OCI-LY3 (cell line): ENCODE data around the gene PAEP.

Experiments used
- EZH2phosphoT487 ChIP-seq: fragments of 200-600 bp; shearing (Covaris generic); IDR thresholded peaks from 2 replicates; pipeline ENCODE4 v1.6.1; 2018; ENCODE audit warnings: antibody characterized with exemption, mixed run types, low read depth
- TF ChIP-seq, protein P1 (sequence below): fragments of 200-600, 300-600 bp; sonication (generic); IDR thresholded peaks from 2 replicates; pipeline ENCODE4 v1.5.1; 2014; ENCODE audit warnings: antibody characterized with exemption, low read length, low read depth

DNA sequence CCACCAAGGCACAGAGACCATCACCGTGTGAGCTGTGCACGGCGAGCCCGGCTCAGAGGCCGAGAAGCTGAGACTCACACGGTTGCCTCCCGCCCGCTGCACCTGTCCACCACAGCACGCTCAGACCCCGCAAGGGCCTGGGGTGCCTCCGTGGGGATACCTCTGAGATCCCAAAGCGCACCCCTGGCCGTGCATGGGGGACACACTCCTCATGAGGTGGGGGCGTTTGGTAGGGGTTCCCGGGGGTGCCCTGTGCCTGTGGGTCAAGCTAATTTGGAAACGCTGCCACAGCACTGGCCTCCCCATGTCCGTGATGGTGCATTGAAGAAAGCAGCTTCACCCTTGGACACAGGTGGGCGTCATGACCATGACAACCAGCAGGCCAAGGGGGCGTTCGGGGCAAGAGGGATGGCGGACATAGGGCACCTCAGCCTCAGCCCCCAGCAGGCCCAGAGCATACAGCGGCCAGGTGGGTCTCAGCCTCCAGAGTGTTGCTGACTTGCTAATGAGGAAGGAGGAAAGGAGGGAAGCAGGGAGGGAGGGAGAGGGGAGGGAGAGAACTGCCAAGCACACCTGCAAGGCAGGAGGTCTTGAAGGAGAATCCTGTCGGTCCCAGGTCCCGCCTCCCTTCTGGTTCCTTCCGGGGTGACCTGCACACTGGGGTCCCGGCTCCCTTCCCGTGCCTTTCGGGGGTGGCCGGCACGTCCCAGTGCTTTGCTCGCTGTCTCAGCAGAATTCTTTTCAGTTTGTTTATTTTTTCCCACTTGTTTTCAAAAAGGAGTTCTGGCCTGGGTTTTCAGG is 43.1 kb downstream of the PAEP start:
- TF ChIP-seq, protein P1, sequence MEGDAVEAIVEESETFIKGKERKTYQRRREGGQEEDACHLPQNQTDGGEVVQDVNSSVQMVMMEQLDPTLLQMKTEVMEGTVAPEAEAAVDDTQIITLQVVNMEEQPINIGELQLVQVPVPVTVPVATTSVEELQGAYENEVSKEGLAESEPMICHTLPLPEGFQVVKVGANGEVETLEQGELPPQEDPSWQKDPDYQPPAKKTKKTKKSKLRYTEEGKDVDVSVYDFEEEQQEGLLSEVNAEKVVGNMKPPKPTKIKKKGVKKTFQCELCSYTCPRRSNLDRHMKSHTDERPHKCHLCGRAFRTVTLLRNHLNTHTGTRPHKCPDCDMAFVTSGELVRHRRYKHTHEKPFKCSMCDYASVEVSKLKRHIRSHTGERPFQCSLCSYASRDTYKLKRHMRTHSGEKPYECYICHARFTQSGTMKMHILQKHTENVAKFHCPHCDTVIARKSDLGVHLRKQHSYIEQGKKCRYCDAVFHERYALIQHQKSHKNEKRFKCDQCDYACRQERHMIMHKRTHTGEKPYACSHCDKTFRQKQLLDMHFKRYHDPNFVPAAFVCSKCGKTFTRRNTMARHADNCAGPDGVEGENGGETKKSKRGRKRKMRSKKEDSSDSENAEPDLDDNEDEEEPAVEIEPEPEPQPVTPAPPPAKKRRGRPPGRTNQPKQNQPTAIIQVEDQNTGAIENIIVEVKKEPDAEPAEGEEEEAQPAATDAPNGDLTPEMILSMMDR = no peak
- TF ChIP-seq EZH2phosphoT487 = no peak
